GM11168 (cell line): ENCODE data around the gene GARIN5A.
"Not testable (repeated sequence)": the region's sequence is repeated elsewhere in the genome, so short reads cannot be mapped to it uniquely, and the experiment has no call there.

Experiments
- in situ Hi-C: fragments of 300-500 bp; cut with MboI; formaldehyde crosslinking; loops from one replicate; pipeline ENCODE4 v1.12.0; 2022; ENCODE audit warnings: low sequenced_read_pairs; ENCODE audit not compliant: unreplicated experiment

Gene GARIN5A

DNA sequence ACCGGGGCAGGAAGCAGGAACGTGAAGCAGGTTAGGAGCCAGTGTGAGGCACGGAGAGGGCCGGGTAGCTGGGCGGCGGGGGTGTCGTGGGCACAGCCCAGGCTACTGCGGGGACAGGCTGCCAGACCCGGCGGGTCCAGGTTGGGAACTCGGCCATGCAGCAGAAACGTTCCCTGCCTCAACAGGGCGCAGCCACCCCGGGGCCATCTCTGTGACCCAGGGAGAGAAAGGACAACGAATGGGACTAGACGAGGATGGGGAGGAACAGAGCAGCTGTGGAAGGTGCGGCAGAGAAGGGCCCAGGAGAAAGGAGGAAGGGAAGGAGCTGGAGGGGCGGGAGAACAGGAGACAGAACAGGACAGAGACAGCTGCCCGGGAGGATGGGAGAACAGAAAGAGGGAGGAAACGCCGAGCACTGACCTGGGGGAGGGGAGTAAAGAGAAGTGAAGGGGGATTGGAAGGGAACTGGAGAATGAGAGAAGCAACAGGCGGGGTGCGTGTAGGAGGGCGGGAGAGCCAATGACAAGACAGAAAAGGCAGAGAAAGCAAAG, 12.9 kb upstream of the GARIN5A start:
- in situ Hi-C loops = no loop called here

DNA sequence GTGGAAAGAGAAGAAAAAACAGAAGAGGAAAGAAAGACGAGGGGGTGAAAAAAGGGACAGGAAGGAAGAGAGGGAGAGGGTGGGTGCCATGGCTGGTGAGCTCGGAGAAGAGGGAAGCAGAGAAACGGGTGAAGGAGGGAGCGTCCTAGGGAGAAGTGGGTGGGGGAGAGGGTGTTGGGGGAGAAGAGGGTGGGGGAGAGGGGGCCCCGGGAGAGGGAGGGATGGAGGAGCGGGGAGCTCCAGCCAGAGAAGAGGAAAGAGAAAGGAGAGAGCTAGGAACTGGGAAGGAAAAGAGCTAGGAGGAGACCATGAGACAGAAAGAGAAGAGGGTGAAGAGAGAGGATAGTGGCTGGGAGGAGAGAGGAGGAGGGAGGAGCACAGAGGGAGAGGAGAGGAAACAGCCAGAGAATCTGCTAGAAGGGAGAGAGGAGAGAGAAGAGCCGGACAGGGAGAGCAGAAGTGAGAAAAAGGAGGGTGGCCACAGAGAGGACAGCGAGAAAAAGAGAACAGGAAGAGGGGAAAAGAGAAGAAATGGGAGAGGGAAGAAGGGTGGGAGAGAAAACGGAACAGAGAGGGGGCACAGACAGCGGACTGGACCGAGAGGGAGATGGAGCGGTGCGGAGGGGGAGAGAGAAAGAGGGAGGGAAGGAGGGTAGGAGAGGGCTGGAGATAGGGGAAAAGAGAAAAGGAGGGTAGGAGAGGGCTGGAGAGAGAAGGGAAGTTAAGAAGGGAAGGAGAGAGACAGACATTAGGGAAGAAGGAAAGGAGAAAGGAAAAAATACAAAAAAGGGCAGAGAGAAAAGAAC, 11.9 kb upstream of the GARIN5A start:
- in situ Hi-C loops = no loop called here

DNA sequence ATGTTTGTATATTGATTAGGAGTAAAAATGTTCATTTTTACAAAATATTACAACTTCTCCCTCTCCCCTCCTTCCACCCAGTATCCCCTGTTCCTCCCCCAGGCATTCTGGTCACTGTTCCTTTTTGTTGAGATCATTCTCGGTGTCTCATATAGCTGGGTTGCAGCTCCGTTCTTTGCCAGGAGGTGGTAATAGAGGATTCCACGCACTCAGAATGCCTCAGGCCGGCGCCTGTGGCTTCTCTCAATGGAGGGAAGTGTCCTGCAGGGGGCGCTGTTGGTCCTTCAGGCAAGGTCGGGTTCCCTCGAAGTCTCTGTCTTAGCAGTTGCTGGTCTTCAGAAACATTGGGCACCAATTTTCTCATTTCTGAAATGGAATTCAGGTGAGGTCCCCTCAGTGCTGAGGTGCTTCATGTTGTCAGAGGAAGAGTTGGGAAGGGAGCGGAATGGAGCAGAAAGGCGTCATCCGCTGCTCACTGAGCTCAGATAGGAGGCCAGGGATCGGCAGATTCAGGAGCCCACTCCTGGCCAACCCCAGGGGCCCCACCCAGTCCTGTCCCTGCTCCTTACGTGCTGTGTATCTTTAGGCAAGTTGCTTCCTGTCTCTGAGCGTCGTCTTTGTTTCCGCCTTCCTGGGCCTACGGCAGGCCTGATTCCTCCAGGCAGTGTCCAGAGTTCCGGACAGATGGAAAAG, 10.3 kb upstream of the GARIN5A start:
- in situ Hi-C loops = no loop called here

DNA sequence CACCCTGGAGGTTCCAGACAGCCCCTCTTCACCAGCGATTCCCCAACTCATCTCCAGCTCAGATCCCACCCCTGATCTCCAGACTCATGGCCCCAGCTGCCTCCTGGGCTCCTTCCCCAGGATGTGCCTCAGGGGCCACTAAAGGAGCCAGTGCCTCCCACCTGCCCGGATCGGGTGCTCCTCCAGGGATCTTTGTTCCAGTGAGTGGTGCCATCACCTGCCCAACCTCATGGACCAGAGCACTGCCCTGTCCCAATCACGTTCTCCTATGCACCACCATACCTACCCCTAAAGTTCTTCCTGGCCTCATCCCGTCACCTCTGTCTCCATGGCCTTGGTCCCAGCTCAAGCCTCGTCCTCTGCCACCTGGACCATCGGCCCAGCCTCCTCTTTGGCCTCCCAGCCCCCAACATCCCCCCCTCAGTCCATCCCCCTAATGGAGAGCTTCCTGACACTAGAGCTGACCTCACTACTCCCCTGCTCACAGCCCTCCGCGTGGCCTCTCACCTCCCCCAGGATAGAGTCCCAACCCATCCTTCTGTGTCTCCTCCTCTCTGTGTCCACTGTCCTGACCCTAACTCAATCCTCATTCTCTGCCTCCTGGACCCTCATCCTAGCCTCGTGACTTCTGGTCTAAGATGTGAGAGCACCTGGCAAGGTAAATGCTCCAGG, 8.8 kb upstream of the GARIN5A start:
- in situ Hi-C loops = no loop called here

DNA sequence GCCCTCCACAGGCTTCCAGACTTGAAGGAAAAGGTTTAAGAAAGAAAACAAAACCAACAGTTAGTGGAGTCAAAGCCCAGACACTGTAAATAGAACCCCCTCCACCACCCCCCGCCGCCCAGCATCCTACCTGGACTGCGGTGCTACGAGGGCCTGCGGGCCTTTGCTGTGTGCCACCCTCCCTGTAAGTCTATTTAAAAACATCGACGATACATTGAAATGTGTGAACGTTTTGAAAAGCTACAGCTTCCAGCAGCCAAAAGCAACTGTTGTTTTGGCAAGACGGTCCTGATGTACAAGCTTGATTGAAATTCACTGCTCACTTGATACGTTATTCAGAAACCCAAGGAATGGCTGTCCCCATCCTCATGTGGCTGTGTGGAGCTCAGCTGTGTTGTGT, 6.3 kb upstream of the GARIN5A start:
- in situ Hi-C loops = no loop called here

DNA sequence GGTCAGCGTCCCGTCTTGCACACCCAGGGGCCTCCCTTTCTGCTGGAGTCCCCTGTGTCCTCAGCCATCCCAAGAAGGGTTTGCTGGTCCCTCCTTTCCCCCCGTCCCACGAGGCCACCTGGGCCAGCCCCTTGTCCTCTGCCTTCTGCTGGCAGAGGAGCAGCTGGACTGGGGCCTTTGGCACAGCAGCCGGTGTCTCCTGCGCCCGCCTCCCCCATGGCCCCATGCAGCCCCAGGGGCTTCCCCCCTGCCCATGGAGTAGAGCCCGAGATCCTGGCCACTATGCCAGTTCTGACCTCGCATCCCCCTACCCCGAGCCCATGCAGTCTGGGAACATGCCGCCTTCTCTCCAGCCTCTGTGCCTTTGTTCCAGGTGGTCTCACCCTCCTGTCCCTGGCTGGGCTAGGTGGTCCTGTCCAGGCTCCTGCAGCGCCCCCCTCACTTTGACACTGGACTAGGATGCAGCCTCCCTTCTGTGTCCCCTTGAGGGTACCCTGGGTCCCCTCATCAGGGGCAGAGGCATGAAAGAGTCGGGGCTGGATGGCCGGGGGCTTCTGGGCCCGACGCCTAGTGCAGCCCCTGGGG, 5.7 kb upstream of the GARIN5A start:
- in situ Hi-C loops = no loop called here

DNA sequence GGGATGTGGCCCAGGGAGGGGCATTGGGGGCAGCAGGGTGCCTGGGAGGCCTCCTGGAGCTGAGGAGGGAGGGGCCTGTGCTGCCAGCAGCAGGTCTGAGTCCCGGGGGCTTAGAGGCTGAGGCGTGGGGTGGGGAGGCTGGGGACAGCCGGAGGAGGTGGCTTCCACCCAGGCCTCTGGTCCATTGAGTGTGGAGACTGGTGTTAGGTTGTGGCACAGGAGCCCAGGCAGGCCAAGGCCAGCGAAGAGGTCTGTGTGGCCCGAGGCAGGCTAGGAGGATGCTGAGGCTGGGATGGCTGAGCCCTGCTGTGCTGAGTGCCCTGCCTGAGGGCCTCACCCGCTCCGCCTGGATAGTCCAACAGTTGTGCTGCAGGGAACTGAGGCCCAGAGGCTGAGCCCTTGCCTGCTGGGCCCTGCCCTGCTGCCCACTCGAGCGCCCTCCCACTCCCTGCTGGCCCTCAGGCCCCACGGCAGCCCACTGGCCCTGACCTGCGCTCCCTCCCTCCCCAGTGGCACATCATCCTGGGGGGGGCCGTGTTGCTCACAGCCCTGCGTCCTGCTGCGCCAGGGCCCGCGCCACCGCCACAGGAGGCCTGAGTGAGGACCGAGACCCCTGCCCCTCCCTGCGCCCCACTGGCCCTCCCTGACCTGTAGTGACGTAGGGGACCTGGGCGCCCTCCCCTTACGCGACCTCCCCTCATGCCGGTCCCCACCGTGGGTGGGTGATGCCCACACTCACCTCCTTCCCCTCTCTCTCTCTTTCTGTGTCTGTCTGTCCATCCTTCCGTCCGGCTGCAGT, 4.9 kb upstream of the GARIN5A start:
- in situ Hi-C loops = no loop called here

DNA sequence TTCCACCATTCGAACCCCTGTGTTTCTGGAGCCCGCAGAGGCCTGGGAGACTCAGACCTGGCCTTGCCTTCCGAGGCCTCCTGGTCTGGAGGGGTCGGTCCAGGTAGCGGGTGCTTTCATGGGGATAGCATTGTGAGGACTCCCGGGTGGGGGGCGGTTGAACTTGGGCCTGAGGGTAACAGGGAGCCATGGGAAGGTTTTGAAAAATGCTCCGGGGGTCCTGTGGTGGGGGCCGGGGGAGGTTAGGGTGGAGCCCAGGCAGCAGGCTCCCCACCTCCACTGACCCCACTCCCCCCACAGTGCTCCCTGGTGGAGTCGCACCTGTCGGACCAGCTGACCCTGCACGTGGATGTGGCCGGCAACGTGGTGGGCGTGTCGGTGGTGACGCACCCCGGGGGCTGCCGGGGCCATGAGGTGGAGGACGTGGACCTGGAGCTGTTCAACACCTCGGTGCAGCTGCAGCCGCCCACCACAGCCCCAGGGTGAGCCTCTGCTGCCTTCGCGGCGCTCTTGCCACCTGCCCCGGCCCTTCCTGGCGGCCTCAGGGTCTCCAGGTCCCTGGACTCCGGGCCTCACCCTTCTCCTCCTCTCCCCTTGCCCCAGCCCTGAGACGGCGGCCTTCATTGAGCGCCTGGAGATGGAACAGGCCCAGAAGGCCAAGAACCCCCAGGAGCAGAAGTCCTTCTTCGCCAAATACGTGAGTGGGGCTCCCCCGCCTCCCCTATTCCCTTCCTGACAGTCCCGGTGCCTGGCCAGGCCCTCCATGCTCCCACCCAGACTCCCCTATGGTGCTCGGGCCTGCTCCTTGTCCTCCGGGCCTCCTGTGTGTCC, 3.8 kb upstream of the GARIN5A start:
- in situ Hi-C loops = no loop called here

DNA sequence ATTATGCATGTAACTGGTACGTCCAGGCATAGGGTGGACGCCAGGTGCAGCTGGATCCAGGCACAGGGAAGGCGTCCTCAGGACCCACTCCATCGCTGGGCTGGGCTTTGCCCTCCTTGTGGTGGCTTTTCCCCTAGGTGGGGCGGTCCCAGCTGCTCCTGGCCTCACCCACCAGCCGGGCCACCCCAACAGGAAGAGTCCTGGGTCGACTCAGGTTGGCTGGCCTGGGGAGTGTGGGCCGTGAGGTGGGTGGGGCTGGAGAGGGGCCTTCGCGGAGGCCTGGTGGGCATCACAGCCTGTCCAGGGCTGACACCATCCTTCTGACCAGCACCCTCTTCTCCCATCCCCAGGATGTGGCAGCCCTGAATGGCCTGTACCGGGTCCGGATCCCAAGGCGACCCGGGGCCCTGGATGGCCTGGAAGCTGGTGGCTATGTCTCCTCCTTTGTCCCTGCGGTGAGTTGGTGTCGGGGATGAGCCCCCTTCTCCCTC, 3.2 kb upstream of the GARIN5A start:
- in situ Hi-C loops = no loop called here

DNA sequence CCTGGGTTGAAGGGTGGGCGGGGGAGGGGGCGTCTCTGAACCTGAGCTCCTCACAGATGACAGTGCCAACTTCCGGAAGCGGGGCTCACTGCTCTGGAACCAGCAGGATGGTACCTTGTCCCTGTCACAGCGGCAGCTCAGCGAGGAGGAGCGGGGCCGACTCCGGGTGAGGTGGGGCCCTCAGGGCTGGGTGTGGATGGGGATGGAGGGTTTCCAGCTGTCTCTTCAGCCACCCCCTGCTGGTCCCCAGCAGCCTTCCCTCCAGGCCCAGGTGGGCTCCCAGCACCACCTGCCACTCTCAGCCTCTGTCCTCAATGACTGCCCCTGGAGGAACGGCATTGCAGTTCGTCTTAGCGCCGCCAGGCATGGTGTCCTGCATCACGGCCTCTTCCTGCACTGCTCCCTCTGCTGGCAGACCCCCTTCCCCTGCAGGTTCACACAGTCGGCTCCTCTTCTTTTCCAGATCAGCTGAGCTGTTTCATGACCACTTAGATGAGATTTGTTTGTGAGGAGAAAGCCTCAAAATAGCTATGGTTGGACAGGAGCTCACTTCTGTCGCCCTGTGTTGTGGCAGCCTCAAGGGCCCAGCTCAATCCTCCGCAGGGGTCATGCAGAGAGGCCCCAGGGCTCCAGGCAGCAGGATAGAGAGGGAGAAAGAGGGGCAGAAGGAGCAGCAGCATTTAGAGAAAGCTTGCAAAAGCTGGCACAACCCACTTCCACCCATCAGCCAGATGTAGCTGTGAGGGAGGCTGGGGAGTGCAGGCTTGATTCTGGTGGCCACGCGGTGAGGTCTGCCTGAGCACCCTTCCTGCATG, 2.5 kb upstream of the GARIN5A start:
- in situ Hi-C loops = no loop called here

DNA sequence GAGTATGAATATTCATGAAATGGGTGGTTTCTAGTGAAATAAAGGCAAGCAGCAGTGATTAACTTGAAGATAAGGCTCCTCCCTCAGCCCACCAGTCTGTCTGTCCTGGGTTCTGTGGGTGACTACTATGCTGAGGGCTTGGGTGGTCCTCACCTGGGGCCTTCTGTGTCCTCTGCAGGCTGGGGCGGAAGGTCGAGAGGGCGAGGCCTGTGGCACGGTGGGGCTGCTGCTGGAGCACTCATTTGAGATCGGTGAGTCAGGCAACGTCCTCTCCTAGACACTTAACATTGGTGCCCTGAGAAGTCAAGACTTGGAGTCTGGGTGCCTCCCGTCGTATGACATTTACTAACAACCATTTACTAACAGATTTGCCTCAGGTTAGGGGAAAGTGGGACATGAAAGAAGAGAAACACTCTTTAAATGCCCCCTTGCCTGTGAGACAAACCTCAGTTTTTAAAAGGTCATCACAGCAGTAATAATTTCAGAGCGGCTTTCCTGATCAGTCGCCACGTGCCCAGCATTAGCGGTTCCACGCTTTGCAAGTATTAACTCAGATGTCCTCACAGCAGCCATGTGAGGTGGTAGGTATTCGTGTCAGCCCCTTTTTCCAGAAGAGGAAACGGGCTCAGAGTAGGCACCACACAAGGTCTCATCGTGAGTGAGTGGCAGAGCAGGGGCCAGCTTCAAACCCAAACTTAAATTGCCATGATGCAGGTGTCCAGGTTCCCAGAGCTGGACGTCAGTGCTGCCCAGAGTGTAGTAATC, 1.3 kb upstream of the GARIN5A start:
- in situ Hi-C loops = no loop called here

DNA sequence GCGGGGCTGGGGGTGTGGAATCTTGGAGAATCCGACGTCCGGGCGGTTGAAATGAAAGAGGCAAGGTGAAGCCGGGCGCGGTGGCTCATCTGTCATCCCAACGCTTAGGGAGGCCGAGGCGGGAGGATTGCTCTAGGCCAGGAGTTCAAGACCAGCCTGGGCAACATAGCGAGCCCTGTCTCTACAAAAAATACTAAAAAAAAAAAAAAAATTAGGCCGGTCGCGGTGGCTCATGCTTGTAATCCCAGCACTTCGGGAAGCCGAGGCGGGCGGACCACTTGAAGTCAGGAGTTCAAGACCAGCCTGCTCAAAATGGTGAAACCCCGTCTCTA, 225 bp upstream of the GARIN5A start:
- in situ Hi-C loops = no loop called here

DNA sequence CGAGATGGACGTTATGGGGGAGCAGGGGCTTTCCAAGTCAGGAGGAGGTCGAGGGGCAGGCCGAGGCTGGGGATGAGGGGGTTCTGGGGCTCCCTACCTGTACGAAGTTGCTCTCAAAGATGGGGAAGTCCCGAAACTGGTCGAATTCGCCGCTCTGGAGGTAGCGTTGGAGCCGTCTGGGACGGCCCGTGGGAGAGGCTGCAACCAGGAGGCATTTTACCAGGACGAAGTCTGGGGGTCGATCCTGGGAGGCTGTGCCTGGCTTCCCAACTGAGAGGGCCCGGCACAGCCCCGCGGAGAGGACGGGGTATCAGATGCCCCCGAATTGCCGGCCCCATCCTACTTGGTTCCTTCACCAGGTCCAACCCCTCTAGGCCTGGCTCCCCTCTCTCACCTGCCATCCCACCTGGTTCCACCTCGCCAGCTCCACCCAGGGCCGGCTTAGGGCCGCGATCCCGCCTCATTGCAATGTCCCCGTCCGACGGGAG, 868 bp downstream of the GARIN5A start:
- in situ Hi-C loops = no loop called here

DNA sequence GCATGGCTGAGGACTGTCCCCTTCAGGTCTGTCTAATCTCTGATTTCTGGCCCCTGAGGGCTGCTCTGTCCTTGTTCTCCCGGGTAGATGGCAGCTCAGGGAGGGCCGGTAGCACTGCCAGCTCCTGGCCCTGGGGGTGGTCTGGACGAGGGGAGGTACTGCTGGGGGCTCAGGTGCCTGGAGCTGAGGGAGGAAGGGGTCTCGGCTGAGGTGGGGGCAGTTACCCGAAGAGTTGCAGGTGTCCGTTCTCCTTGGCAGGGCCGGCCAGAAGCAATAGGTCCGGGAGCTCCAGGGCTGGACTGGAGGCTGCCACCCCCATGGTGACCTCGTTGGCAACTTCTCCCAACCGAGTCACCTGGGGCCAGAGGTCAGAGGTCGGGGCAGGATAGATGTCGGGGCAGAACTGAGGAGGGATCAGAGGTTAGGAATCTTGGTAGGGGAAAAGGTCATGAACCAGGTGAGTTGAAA, 1.5 kb downstream of the GARIN5A start:
- in situ Hi-C loops = no loop called here

DNA sequence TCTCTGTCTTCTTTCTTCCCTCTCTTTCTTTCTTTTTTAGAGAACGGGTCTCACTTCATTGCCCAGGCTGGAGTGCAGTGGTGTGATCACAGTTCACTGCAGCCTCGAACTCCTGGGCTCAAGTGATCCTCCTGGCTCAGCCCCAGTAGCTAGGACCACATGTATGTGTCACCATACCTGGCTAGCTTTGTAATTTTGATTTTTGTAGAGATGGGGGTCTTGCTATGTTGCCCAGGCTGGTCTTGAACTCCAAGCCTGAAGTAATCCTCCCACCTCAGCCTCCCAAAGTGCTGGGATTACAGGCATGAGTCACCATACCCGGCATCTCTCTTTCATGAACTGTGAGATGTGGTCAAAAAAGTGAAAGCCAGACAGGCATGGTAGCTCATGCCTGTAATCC, 3.3 kb downstream of the GARIN5A start:
- in situ Hi-C loops = not testable (repeated sequence)

DNA sequence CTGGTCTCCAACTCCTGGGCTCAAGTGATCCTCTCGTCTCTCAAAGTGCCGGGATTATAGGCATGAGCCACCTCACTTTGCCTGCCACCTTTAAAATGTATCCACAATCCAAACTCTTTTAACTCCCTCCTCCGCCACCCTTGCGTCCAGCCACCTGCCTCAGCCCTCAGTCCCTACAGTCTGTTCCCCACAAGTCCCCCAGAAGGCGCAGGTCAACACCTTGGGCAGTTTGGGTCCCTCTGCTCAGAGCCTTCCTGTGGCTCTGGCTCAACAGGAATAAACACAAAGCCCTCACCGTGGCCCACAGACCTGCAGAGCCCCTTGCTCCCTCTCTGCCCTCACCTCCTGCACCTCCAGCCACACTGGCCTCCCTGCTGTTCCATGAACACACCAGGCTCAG, 7.8 kb downstream of the GARIN5A start:
- in situ Hi-C loops = no loop called here

DNA sequence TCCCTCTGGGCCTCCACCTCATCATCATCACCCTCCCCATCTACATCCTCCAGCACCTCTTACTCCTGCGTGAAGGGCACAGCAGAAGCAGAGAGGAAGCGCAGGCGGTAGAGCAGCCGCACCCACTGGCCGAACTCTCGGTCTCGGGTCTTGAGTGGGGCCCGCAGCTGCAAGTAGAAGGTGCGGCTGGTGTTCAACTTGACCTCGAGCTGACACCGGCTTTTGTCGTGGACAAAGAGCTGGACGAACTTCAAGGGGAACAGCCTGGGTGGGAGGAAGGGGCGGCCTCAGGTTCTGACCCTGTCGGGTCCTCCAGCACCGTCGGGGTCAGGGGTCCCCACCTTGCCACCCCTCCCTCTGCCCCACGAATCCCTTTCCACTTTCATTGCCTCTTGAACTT, 9.1 kb downstream of the GARIN5A start:
- in situ Hi-C loops = no loop called here
